Osteocyte (in vitro differentiated cells): ENCODE data around the gene SAPCD1. TPM values are rescaled to one million over a fixed set of nuclear protein-coding genes. Genes with fewer than 3 reads are reported as not detected.

Source experiments
- DNase-seq: peaks from one replicate; pipeline ENCODE4 v3.0.0; 2021; ENCODE audit warnings: mixed read lengths; ENCODE audit not compliant: unreplicated experiment; ENCODE audit errors: extremely low spot score
- H3K27ac Mint-ChIP-seq: one replicate; pipeline ENCODE4 v1.8.0; 2021; ENCODE audit warnings: mild to moderate bottlenecking, mixed read lengths; ENCODE audit not compliant: unreplicated experiment
- H3K27me3 Mint-ChIP-seq: one replicate; pipeline ENCODE4 v1.8.0; 2021; ENCODE audit warnings: mixed read lengths; ENCODE audit not compliant: unreplicated experiment
- H3K36me3 Mint-ChIP-seq: one replicate; pipeline ENCODE4 v1.8.0; 2021; ENCODE audit warnings: mixed read lengths; ENCODE audit not compliant: unreplicated experiment
- H3K4me1 Mint-ChIP-seq: one replicate; pipeline ENCODE4 v1.8.0; 2021; ENCODE audit warnings: mixed read lengths; ENCODE audit not compliant: unreplicated experiment
- H3K4me3 Mint-ChIP-seq: one replicate; pipeline ENCODE4 v1.8.0; 2021; ENCODE audit warnings: mild to moderate bottlenecking, moderate library complexity, mixed read lengths; ENCODE audit not compliant: unreplicated experiment
- H3K9me3 Mint-ChIP-seq: one replicate; pipeline ENCODE4 v1.8.0; 2021; ENCODE audit warnings: mixed read lengths; ENCODE audit not compliant: unreplicated experiment
- total RNA-seq: library from RNA; stranded (reverse); gene quantifications from 2 replicates; pipeline ENCODE4 v1.2.1, GENCODE V29; 2021
- TF ChIP-seq, protein P1 (sequence below): fragments of 200-600 bp; sonication (generic); IDR thresholded peaks from 2 replicates; pipeline ENCODE4 v1.5.0; 2021; ENCODE audit warnings: antibody characterized with exemption, mild to moderate bottlenecking, moderate library complexity

The SAPCD1 gene
- total RNA-seq, 1 donor from 2014 or later: 3.4 TPM

DNA sequence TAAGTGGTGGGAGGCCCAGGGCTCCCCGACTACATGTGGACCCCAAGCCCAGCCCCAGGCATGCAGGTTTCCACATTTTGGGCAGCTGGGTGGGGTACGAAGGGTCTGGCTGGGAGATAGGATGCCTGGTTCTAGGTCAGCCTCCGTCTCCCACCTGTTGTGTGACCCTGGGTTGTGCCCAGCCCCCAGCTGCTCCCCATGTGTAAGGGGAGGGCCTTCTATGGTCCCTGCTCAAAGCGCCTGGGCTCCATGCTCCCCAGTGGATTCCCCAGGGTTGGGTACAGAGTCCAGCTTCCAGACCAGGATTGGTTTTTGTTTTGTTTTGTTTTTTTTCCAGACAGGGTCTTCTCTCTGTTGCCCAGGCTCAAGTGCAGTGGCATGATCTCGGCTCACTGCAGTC lies 15.7 kb downstream of the SAPCD1 start:
- TF ChIP-seq, protein P1, sequence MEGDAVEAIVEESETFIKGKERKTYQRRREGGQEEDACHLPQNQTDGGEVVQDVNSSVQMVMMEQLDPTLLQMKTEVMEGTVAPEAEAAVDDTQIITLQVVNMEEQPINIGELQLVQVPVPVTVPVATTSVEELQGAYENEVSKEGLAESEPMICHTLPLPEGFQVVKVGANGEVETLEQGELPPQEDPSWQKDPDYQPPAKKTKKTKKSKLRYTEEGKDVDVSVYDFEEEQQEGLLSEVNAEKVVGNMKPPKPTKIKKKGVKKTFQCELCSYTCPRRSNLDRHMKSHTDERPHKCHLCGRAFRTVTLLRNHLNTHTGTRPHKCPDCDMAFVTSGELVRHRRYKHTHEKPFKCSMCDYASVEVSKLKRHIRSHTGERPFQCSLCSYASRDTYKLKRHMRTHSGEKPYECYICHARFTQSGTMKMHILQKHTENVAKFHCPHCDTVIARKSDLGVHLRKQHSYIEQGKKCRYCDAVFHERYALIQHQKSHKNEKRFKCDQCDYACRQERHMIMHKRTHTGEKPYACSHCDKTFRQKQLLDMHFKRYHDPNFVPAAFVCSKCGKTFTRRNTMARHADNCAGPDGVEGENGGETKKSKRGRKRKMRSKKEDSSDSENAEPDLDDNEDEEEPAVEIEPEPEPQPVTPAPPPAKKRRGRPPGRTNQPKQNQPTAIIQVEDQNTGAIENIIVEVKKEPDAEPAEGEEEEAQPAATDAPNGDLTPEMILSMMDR: no peak
- peaks cover 9% of the 10 kb centered on the region for H3K4me1 Mint-ChIP-seq
- peaks cover 9% of the 10 kb centered on the region for H3K36me3 Mint-ChIP-seq
- H3K27ac Mint-ChIP-seq: no peak overlapping the region
- H3K4me3 Mint-ChIP-seq: no peak overlapping the region
- no peak for DNase-seq
- no peaks in the 10 kb centered on the region for H3K9me3 Mint-ChIP-seq
- H3K27me3 Mint-ChIP-seq: no peaks in the 10 kb centered on the region

DNA sequence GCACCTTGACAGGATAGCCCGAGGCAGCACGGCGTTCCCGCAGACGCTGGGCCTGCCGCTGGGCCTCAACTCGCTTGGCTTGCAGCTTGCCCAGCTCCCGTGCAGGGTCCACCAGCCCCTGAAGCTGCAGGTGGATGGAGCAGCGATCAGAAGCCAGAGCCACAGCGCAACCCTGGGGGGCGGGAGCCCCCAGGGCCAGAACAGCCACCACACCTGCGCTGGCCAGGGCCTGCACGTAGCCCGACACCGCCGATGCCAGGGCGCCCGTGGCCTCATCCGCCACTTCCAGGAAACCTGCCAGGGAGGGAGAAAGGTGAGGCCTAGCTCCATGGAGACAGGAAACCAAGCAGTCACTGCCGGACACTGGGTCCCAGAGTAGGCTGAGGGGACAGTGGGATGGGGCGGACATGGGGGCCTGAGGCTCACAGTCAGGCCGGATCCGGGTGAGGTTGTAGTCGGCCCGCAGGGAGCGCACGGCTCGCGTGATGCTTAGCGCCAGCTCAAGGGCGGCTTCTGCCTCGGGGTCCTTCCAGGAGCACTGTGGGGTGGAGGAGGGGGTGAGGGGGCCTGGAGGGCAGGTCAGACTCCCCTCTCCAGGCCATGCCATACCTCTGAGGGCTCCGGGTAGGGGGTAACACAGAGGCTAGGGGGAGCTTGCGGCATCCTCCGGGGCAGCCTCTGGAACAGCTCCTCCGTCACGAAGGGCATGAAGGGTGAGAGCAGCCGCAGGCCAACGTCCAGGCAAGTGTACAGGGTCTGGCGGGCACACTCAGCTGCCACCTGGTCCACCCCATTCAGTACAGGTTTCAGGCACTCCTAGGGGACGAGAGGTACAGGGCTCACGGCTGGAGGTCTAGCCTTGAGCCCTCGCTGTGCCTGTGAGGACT lies 16.8 kb downstream of the SAPCD1 start:
- no peak for DNase-seq
- no peak overlapping the region for H3K4me3 Mint-ChIP-seq
- peaks cover 11% of the 10 kb centered on the region for H3K36me3 Mint-ChIP-seq
- no peaks in the 10 kb centered on the region for H3K9me3 Mint-ChIP-seq
- peaks cover 9% of the 10 kb centered on the region for H3K4me1 Mint-ChIP-seq
- TF ChIP-seq, protein P1: no peak
- no peak overlapping the region for H3K27ac Mint-ChIP-seq
- H3K27me3 Mint-ChIP-seq: no peaks in the 10 kb centered on the region

DNA sequence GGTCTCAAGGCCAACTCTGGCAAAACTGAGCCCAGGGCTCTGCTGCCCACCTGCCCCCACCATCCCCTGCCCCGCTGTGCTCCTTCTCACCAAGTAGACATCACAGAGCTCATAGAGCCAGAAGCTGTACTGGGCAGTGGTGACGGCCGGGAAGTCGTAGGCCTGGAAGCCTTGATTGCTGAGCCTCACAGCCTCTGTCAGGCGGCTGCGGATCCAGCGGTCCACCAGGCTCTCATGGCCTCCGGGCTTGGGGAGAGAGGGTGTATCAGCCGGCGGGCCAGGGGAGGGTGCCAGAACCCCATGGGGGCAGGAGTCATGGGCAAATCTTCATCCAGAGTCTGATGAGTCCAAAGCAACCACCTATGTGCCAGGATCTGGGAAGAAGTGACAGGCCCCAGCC lies 17.5 kb downstream of the SAPCD1 start:
- Mint-ChIP-seq H3K4me3 (no peak overlapping the region), H3K9me3 (no peaks in the 10 kb centered on the region), H3K36me3 (peaks cover 16% of the 10 kb centered on the region), H3K4me1 (peaks cover 9% of the 10 kb centered on the region), H3K27me3 (no peaks in the 10 kb centered on the region), H3K27ac (no peak overlapping the region)
- no peak for DNase-seq
- TF ChIP-seq, protein P1: no peak

DNA sequence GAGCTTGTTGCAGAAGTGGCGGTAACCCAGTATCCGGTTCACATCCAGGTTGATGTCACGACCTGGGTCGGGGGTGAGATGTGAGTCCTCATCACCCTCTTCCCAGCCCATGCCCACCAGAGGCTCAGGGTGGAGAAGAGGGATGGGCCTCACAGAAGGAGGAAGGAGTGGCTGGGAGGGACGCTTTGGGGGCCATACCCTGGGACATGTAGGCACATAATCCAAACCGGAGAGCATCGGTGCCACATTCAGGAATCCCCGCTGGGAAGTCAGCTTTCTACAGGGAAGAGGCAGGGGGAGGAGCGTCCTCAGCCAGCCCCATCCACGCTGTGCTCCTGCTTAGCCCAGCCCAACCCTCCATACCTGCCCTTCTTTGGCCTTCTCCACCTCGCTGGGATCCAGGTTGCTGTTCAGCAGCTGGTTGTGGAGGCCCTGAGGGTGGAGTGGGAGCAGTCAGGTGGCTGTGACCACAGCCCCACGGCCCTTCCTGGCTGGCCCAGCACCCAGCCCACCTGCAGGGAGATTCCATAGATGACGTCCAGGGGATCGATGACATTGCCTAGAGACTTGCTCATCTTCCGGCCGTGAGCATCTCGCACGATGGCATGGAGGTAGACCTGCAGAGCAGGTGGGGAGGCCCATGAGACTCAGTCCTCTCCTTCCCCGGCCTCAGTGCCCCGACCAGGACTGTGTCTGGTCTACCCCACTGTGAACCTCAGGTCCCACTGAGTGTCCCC lies 18.2 kb downstream of the SAPCD1 start:
- Mint-ChIP-seq H3K27me3 (no peaks in the 10 kb centered on the region), H3K9me3 (no peaks in the 10 kb centered on the region), H3K27ac (no peak overlapping the region), H3K4me3 (no peak overlapping the region), H3K4me1 (peaks cover 9% of the 10 kb centered on the region), H3K36me3 (peaks cover 16% of the 10 kb centered on the region)
- TF ChIP-seq, protein P1: no peak
- no peak for DNase-seq
